ENCODE data around the gene PPM1J.
"Not testable (repeated sequence)": the region's sequence is repeated elsewhere in the genome, so short reads cannot be mapped to it uniquely, and the experiment has no call there.

DNA sequence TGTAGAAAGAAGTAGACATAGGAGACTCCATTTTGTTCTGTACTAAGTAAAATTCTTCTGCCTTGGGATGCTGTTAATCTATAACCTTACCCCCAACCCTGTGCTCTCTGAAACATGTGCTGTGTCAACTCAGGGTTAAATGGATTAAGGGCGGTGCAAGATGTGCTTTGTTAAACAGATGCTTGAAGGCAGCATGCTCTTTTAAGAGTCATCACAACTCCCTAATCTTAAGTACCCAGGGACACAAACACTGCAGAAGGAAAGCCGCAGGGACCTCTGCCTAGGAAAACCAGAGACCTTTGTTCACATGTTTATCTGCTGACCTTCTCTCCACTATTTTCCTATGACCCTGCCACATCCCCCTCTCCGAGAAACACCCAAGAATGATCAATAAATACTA, 13.9 kb upstream of the PPM1J start:
- TF ChIP-seq, protein P1, sequence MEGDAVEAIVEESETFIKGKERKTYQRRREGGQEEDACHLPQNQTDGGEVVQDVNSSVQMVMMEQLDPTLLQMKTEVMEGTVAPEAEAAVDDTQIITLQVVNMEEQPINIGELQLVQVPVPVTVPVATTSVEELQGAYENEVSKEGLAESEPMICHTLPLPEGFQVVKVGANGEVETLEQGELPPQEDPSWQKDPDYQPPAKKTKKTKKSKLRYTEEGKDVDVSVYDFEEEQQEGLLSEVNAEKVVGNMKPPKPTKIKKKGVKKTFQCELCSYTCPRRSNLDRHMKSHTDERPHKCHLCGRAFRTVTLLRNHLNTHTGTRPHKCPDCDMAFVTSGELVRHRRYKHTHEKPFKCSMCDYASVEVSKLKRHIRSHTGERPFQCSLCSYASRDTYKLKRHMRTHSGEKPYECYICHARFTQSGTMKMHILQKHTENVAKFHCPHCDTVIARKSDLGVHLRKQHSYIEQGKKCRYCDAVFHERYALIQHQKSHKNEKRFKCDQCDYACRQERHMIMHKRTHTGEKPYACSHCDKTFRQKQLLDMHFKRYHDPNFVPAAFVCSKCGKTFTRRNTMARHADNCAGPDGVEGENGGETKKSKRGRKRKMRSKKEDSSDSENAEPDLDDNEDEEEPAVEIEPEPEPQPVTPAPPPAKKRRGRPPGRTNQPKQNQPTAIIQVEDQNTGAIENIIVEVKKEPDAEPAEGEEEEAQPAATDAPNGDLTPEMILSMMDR (IDR thresholded peaks at IDR 0.05; ENCODE audit: low read depth, low read length): not testable (repeated sequence)
- not testable (repeated sequence) for TF ChIP-seq POLR2A (IDR thresholded peaks at IDR 0.05; ENCODE audit: extremely low read depth, insufficient read length); MAX (IDR thresholded peaks at IDR 0.05; ENCODE audit: low read depth, low read length); MYC (IDR thresholded peaks at IDR 0.05; ENCODE audit: low read depth, low read length)

Data from NB4 (cell line).